Neural crest cell (in vitro differentiated cells): Measurements from ENCODE around the gene NFIB. TPM values are rescaled to one million over a fixed set of nuclear protein-coding genes. Genes with fewer than 3 reads are reported as not detected.

Experiments
- DNase-seq: peaks from one replicate; pipeline ENCODE4 v3.0.0; 2021; ENCODE audit warnings: low read depth, mixed read lengths, low spot score
- H3K27ac Mint-ChIP-seq: one replicate; pipeline ENCODE4 v1.8.0; 2021; ENCODE audit warnings: mild to moderate bottlenecking, mixed read lengths; ENCODE audit not compliant: unreplicated experiment
- H3K27me3 Mint-ChIP-seq: 2 replicates; pipeline ENCODE4 v1.8.0; 2021; ENCODE audit warnings: low read depth, mild to moderate bottlenecking, mixed read lengths
- H3K36me3 Mint-ChIP-seq: 2 replicates; pipeline ENCODE4 v1.8.0; 2021; ENCODE audit warnings: low read depth, mild to moderate bottlenecking, mixed read lengths
- H3K4me1 Mint-ChIP-seq: 2 replicates; pipeline ENCODE4 v1.8.0; 2021; ENCODE audit warnings: mixed read lengths
- H3K4me3 Mint-ChIP-seq: one replicate; pipeline ENCODE4 v1.8.0; 2021; ENCODE audit warnings: mild to moderate bottlenecking, mixed read lengths
- H3K9me3 Mint-ChIP-seq: 2 replicates; pipeline ENCODE4 v1.8.0; 2021; ENCODE audit warnings: mixed read lengths
- total RNA-seq: library from RNA; stranded (reverse); gene quantifications from 2 replicates; pipeline ENCODE4 v1.2.1, GENCODE V29; 2021
- TF ChIP-seq, protein P1 (sequence below): fragments of 200-600 bp; sonication (generic); conservative IDR thresholded peaks from 2 replicates; pipeline ENCODE4 v1.5.0; 2021; ENCODE audit warnings: antibody characterized with exemption, mild to moderate bottlenecking

NFIB gene
- total RNA-seq, 1 donor from 2014 or later: 3.7 TPM

DNA sequence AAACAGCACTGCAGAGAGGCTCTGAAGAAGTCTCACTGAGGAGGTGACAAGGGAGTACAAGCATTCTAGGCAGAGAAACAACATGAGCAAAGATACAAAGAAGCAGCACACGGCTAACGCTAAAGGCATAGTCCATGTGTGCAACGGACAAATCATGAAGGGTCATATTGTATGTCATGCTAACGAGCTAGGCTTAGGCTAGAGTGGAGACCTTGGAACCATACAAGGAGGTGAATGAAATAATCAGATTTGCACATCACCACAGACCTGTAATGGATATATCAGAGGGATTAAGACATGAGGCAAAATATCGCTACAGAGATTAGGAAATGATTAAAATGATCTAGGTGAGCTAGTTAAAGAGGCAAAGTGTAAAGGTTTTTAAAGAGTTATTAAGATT lies 145.6 kb downstream of the NFIB start:
- DNase-seq: no peak
- H3K9me3 Mint-ChIP-seq: no peaks in the 10 kb centered on the region
- no peaks in the 10 kb centered on the region for H3K4me1 Mint-ChIP-seq
- no peak overlapping the region for H3K27ac Mint-ChIP-seq
- H3K36me3 Mint-ChIP-seq: no peaks in the 10 kb centered on the region
- H3K27me3 Mint-ChIP-seq: no peaks in the 10 kb centered on the region
- no peak overlapping the region for H3K4me3 Mint-ChIP-seq
- TF ChIP-seq, protein P1, sequence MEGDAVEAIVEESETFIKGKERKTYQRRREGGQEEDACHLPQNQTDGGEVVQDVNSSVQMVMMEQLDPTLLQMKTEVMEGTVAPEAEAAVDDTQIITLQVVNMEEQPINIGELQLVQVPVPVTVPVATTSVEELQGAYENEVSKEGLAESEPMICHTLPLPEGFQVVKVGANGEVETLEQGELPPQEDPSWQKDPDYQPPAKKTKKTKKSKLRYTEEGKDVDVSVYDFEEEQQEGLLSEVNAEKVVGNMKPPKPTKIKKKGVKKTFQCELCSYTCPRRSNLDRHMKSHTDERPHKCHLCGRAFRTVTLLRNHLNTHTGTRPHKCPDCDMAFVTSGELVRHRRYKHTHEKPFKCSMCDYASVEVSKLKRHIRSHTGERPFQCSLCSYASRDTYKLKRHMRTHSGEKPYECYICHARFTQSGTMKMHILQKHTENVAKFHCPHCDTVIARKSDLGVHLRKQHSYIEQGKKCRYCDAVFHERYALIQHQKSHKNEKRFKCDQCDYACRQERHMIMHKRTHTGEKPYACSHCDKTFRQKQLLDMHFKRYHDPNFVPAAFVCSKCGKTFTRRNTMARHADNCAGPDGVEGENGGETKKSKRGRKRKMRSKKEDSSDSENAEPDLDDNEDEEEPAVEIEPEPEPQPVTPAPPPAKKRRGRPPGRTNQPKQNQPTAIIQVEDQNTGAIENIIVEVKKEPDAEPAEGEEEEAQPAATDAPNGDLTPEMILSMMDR: no peak

DNA sequence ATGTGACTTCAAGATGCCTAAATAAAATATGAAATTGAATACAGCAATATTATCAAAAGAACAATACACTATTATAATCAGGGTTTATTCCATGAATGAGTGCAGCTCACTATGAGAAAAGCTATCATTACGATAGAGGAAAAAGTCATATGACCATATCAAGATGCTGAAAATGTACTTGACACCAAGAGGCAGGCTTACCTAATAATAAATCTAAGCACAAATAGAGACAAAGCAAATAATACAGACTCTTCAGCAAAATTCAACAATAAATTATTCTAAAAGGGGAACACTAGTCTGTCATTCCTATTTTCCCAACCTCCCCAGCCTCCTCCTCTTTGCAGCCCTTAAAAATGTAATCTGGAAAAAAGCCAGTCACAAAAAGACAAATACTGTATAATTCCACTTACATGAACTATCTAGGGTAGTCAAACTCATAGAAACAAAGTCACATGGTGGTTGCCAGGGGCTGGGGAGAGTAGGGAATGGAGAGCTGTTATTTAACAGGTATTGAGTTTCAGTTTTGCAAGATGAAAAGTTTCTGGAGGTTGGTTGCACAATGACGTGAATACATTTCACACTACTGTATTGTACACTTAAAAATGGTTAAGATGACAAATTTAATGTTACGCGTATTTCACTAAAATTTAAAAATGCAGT lies 148.4 kb downstream of the NFIB start:
- H3K4me3 Mint-ChIP-seq: no peak overlapping the region
- no peak for DNase-seq
- no peaks in the 10 kb centered on the region for H3K4me1 Mint-ChIP-seq
- no peaks in the 10 kb centered on the region for H3K36me3 Mint-ChIP-seq
- H3K27me3 Mint-ChIP-seq: no peaks in the 10 kb centered on the region
- TF ChIP-seq, protein P1: no peak
- no peak overlapping the region for H3K27ac Mint-ChIP-seq
- H3K9me3 Mint-ChIP-seq: no peaks in the 10 kb centered on the region

DNA sequence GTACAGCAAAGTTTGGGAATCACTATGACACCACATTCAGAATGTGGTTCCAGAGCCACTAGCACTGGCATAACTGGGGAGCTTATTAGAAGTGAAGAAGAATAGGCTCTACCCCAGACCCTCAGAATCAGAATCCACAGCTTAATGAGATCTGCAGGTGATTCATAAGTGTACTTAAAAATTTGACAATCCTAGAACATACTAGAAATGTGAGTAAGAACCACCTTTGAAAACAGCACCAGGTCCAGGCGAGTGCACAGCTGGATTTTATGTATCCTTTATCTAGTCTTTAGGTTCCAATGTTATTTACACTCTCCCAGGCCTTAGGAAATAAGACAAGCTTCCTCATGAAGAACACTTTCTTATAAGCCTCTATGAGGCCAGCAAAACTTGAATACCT lies 149.0 kb downstream of the NFIB start:
- no peak overlapping the region for H3K27ac Mint-ChIP-seq
- H3K4me3 Mint-ChIP-seq: no peak overlapping the region
- TF ChIP-seq, protein P1: no peak
- no peaks in the 10 kb centered on the region for H3K36me3 Mint-ChIP-seq
- DNase-seq: no peak
- H3K4me1 Mint-ChIP-seq: no peaks in the 10 kb centered on the region
- no peaks in the 10 kb centered on the region for H3K9me3 Mint-ChIP-seq
- H3K27me3 Mint-ChIP-seq: no peaks in the 10 kb centered on the region

DNA sequence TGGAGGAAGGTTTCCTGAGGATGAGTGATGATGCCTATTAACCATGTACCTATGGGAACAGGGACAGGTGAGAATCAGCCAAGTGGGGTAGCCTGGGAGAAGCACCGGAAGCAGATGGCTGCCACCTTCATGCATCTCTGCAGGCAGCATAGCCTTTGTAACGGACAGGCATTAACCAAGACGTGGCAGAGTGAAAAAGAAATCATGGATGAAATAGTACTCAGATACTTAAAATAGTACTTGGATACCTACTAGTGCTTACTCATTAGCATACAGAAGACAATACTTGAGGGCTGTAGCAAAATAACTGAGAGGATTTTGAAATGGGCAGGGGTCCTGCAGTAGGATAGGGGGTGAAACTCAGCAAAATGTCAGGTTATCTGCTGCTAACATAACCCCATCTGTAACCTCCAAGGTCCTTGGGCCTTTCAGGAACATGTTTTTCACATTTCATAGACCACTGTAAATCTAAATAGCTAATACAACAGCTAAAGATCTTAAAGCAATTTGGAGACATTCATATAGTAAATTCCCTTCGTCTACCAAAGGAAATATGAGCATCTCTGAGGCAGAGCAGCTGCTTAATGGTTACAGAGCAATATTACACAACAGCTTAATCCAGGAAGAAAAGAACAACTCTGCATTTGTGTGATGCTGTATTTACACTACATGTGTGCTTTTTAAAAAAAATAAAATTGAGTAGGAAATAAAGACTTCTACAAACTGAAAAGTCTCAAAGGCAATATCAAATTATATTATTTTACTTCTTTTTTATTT lies 154.3 kb downstream of the NFIB start:
- no peak for DNase-seq
- H3K4me1 Mint-ChIP-seq: peaks cover 16% of the 10 kb centered on the region
- no peaks in the 10 kb centered on the region for H3K9me3 Mint-ChIP-seq
- no peak overlapping the region for H3K4me3 Mint-ChIP-seq
- H3K27ac Mint-ChIP-seq: no peak overlapping the region
- TF ChIP-seq, protein P1: no peak
- no peaks in the 10 kb centered on the region for H3K27me3 Mint-ChIP-seq
- H3K36me3 Mint-ChIP-seq: no peaks in the 10 kb centered on the region

DNA sequence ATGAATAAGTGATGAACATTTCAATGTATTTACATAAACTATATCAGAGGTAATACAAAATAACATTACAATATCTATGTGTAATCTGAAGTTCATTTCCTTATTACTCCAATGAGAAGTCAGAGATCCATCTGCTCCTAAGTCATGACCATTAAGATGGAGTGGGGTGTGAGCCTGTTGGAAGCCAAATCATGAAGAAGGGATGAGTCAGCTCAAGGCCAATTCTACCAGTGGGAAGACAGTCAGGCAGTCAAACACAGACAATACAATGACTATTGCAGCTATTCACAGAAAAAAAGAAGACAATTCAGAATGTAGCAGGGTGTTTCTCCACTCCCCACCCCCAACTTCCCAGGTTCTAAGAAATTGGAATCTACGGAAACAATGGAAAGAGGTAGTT lies 155.0 kb downstream of the NFIB start:
- Mint-ChIP-seq H3K36me3 (no peaks in the 10 kb centered on the region), H3K27me3 (no peaks in the 10 kb centered on the region), H3K4me3 (no peak overlapping the region), H3K27ac (no peak overlapping the region), H3K4me1 (peaks cover 16% of the 10 kb centered on the region), H3K9me3 (no peaks in the 10 kb centered on the region)
- DNase-seq: no peak
- TF ChIP-seq, protein P1: no peak
